ENCODE data around the gene SLC2A10.

The SLC2A10 gene

DNA sequence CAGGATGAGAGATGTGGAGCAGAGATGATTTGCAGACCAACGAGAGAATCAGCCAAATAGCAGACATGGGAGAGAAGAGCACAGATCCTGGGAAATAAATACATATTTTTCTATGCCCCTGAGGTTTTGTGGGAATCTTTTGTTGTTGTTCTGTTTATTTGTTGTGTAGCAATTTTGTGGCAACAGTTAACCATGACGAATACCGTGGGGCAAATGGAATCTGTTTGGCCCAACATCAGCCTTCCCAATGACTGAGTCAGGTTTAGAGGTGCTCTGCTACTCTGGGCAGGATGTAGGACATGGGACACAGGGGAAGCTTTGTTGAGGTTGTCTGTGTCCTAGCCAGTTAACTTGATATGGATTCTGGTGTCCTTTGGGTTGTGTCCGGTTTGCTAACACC lies 7.9 kb upstream of the SLC2A10 start:
- FAIRE-seq (no peak), DNase-seq (ENCODE audit: extremely low spot score, insufficient read length, low read depth) (no peak)

DNA sequence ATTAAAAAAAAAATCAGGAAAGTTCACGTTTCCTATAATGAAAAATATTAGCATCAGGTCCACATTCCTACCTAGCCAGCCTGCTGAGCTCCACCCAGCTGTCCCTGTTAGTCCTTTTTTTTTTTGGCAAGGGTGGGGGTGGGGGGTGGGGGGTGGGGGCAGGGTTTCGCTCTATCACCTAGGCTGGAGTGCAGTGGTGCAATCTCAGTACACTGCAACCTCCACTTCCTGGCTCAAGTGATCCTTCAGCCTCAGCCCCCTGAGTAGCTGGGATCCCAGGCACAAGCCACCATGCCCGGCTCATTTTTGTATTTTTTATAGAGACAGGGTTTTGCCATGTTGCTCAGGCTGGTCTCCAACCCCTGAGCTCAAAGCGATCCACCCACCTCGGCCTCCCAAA lies 7.5 kb upstream of the SLC2A10 start:
- DNase-seq (ENCODE audit: extremely low spot score, insufficient read length, low read depth) (no peak), FAIRE-seq (no peak)

DNA sequence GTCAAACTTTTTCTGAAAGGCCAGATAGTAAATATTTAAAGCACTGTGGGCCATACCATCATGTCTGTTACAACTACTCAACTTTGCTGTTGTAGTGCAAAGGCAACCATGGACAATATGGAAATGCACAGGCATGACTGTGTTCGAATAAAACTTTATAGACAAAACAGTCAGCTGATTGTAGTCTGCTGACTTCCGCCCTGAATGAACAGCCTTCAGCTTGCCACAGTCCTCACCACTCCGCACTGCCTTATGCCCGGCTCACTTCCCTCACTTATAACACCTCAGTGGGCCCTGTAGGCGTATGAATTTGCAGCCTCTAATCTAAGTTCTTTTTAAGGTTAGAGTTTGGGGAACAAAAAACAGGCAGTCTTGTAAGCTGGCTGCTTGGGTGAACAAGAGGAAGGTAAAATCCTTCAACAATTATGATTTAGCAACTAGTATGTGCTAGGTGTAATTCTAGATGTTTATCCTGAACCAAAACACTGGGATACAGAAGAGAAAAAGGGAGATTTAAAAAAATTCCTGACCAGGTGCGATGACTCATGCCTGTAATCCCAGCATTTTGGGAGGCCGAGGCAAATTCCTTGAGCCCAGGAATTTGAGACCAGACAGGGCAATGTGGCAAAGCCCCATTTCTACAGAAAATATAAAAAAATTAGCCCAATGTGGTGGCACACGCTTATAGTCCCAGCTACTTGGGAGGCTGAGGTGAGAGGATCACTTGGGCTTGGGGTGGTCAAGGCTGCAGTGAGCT lies 6.8 kb upstream of the SLC2A10 start:
- DNase-seq (ENCODE audit: extremely low spot score, insufficient read length, low read depth) (no peak), FAIRE-seq (no peak)

DNA sequence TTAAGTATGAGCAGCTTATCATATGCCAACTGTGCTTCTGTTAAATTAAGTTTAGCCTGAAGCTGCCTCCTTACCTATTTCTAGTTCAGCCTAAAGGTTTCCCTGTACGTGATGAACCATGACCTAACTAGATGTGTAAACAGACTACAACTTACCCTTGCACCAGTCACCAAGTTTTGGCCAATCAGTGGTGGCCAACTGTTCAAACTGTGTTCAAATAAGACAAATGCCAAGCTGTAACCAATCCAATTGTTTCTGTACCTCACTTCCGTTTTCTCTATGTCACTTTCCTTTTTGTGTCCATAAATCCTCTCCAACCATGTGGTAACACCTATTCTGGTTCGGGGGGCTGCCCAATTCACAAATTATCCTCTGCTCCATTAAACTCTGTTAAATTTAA lies 6.0 kb upstream of the SLC2A10 start:
- FAIRE-seq (no peak), DNase-seq (ENCODE audit: extremely low spot score, insufficient read length, low read depth) (no peak)

DNA sequence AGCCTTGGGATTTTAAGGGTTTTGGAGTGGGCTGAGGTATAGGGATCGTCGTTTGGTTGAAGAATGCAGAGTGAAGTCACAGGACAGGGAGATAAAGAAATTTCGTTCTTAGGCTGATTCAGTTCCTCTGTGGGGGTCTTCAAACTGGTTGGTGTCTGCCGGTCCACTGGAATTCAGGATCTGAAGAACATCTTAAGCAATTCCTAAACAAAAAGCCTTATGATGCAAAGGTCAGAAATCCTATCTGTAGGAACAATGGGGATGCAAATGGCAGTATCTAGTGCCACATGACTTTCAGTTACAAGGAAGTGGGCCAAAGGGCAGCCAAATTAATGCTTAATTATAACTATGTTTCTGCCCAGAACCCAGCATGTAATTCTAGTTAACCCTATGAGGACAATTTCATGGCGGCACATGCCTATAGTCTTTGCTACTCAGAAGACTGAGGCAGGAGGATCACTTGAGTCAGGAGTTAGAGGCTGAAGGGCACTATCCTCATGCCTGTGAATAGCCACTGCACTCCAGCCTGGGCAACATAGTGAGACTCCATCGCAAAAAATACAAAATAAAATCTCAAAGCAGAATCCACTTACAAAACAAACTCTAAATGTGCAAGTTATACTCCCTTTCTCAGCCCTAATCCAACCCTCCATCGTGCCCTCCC lies 4.6 kb upstream of the SLC2A10 start:
- FAIRE-seq (no peak), DNase-seq (ENCODE audit: extremely low spot score, insufficient read length, low read depth) (no peak)

DNA sequence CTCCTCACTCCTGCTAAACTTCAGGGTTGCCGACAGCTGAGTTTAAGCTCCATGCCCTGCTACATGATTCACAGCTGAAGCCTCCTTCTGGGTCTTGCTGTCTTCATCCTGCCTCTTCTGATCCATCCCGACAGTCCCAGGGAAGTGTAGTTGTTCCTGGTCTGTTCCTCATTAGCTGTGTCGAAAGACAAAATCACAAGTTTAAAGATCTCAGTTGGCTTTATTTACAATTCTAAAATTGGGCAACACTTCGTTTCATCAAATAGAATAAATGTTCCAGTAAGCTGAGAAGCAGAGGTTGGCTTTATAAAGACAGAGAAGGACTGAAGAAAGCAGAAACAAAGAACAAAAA lies 4.1 kb upstream of the SLC2A10 start:
- DNase-seq (ENCODE audit: extremely low spot score, insufficient read length, low read depth) (no peak), FAIRE-seq (no peak)

DNA sequence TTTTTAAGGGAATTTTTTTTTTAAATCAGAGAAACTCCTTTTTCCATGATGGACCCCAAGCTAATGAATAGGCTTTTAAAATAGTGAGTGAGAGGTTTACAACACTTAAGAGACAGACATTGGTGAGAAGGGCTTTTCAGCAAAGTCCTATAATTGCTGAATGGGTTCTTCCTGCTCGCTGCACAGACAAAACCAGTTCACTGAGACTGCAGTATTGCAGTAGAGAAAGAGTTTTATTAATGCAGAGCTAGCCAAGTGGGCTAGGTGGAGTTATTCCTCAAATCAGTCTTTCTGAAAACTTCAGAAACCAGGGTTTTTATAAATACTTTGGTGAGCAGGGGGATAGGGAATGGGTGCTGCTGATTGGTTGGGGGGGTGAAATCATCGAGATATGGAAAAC lies 3.2 kb upstream of the SLC2A10 start:
- no peak for FAIRE-seq
- no peak for DNase-seq (ENCODE audit: extremely low spot score, insufficient read length, low read depth)

DNA sequence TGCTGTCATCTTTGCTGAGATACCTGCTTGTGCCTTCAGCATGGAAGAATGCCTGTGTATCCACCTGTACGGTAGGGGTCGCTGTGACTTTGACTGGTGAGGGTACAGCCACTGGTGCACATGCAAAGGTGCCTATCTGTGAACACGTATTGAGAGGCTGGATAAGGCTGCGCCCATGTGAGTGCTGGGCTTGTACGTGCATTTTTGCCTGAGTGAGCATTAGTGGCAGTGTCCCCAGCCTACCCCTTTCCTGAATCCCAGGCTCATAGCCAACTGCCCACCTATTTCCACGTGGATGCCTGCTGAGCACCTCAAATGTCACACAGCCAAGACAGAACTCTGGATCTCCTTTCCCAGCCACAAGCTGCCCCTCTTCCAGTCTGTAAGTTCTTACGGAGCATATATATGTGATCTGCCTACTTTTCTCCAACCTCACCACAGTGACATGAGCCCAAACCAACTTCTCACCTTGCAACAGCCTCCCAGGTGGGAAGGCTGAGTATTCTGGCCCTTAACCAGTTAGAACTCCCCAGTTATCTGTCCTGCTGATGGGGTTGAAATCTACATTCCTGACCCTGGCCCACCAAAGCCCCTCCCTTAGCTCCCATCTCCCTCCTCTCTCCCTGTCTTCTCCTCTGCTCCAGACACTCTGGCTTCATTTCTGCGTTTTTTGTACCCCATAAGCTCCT lies 1.1 kb upstream of the SLC2A10 start:
- FAIRE-seq (no peak), DNase-seq (ENCODE audit: extremely low spot score, insufficient read length, low read depth) (no peak)

DNA sequence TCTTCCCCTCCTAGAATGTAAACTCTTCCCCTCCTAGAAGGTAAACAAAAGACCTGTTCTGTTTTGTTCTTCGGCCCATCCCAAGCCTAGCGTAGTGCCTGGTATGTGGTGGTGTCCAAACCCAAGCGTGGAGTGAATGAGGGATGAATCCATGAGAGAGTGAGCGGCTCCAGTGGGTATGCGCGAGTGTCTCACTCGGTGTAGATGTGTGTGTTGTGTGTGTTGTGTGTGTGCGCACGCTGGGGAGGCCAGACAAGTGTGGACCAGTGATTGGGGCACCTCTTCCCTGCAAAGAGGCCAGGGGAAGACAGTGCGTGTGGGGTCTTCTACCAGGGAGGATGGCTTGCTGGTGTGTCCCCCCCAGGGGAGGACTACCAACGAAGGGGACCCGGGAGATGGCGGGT lies 392 bp upstream of the SLC2A10 start:
- DNase-seq (ENCODE audit: extremely low spot score, insufficient read length, low read depth) = no peak
- FAIRE-seq = no peak

DNA sequence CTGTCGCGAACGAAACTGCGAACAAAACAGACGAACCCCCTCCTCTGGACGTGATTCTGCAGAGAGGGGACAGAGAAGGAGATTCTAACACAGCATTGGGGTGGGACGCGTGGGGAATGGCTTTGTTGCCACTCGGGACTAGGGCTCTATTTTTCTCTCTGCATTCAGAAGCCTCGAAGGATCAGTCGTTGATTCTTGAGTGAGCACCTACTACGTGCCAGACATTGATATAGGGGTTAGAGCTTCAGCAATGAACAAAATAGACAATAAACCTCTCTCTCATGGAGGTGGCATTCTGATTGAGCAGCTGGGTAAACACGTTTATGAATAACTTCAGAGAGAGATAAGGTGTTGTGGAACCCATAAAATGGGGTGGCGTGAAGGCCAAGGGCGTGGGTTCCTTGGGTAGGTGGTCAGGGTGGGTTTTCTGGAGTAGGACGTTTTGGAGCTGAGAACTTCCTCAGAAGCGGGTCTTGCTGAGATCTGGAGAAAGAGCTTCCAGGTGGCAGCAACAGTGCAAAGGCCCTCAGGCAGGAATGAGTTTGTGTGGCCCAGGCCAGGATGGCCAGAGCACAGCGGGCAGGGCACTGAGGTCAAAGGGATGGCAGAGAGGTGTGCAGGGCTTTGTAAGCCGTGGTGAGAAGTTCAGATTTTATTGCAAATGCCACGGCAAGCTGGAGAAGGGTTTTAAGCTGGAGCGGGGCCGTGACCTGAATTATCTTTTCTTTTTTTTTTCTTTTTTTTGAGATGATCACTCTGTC lies 884 bp downstream of the SLC2A10 start:
- FAIRE-seq (no peak), DNase-seq (ENCODE audit: extremely low spot score, insufficient read length, low read depth) (no peak)

DNA sequence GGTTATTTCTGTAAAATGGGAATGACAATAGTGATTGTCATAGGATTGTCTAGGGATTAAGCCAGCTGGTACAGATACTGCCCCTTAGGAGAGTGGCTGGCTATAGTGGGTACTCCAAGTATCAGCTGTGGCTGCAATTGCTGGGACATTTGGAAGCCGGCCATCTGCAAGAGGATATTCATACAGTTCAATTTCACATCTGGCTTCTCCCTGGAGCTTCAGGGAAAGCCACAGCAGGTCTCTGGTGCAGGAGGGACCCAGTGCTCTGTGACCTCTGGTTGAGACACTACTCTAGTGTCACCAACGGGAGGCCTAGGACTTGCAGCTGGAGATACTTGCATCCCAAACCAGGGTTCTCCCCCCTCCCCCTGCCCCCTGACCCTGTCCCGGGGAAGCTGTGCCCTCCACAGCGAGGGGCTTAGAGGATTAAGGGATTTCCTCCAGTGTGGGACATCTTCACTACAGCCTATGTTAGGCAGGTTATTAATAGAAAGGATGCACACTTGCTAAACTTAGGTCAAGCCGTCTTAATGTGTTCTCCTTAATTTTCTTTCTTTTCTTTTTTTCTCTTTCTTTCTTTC lies 2.7 kb downstream of the SLC2A10 start:
- FAIRE-seq = no peak
- no peak for DNase-seq (ENCODE audit: extremely low spot score, insufficient read length, low read depth)

DNA sequence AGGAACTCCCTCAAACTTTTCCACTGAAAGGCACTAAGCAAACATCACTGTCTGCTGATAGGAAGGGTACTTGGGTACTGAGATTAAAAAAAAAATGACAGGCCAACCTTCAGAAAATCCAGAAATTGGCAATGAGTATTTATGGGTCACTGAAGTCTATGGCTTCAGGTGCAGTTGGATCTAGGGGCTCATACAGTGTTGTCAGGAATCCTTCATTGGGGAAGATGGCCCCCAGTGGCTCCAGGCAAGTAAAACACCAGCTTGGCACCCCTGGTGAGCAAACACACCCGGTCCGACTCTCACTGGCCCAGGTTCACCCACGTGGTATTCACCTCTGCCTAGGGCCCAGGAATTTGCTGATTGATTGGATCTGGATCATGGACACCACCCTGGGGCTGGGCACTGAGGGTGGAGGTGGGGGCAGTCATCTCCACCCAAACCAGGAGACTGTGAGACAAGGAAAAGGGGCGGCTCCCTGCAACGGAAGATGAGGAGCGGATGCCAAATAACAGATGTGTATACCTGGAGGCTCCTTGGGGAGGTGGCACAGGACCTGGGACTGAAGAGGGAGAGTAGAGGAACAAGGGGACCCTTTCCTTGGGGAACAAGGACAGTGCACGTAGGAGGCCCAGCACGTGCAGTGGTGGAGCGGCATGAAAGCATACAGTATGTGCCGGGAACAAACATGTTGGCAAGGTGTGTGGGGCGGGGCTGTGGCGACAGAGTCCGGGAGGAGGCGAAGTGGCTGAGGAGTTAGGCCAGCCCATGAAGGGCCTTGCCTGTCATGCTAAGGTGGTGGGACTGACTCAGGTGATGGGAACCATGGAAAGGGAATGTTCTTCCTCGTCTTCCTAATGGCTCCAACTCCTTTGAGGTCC lies 4.7 kb downstream of the SLC2A10 start:
- no peak for DNase-seq (ENCODE audit: extremely low spot score, insufficient read length, low read depth)
- FAIRE-seq = no peak

DNA sequence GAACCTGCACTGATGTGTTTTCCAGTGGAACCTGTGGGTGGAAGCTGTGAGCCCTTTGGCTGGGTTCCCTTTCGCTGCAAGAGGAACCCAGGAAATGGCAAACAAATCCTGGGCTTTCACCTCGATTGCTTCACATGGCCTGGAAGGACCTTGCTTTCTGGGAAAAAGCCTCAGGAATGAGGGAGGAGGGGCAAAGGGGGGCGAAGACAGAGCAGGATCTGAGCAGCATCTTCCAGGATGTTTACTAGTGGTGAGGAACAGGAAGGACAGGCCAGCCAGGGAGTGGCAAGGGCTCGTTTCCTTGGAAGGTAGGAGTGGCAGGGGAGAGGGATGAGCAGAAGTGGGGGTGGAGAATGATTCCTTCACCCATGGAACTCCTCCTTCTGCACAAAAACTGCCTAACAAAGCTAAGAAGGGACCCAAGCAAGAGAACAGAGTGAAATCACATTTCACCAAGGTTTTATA lies 5.9 kb downstream of the SLC2A10 start:
- FAIRE-seq = no peak
- DNase-seq (ENCODE audit: extremely low spot score, insufficient read length, low read depth) = no peak

DNA sequence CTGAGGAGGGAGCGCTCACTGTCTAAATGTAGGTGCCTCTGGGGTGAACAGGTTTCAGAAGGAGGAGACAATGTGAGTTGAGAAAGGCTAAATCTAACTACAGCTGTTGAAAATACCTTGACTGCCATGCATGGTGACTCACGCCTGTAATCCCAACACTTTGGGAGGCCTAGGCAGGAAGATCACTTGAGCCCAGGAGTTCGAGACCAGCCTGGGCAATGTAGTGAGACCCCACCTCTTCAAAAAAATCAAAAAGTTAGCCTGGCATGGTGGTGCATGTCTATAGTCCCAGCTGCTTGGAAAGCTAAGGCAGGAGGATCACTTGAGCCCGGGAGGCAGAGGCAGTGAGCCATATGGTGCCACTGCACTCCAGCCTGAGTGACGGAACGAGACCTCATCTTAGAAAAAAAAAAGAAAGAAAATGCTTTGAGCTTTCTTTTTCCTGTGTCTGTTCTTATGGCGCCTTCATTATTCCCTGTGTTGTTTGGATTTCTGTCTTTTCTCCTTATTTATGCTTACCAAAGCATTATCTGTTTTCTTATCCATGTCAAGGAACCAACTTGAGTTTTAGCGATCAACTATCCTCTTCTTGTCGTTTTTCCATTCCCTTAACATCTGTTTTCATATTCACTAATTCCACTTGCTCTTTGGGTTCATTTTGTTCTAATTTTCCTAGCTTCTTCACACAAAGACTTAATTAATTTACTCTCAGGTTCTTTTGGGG lies 8.5 kb downstream of the SLC2A10 start:
- no peak for DNase-seq (ENCODE audit: extremely low spot score, insufficient read length, low read depth)
- FAIRE-seq = no peak

DNA sequence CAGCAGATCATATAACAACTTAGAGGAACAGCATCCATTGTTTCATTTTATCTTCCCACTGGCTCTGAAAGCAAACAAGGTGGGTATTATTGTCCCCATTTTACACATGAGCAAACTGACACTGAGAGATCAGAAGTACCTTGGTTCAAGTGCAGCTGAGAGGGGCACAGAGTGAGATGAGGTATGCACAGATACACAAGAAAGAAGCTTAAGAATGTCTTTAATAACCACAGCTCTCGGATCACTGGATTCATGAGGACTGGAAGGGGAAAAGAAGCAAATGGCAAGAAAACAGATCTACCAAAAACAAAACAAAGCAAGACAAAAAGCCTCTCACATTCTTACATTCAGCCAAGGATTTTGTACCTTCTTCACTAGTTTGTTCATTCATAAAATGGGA lies 10.6 kb downstream of the SLC2A10 start:
- DNase-seq (ENCODE audit: extremely low spot score, insufficient read length, low read depth) = no peak
- FAIRE-seq = no peak

DNA sequence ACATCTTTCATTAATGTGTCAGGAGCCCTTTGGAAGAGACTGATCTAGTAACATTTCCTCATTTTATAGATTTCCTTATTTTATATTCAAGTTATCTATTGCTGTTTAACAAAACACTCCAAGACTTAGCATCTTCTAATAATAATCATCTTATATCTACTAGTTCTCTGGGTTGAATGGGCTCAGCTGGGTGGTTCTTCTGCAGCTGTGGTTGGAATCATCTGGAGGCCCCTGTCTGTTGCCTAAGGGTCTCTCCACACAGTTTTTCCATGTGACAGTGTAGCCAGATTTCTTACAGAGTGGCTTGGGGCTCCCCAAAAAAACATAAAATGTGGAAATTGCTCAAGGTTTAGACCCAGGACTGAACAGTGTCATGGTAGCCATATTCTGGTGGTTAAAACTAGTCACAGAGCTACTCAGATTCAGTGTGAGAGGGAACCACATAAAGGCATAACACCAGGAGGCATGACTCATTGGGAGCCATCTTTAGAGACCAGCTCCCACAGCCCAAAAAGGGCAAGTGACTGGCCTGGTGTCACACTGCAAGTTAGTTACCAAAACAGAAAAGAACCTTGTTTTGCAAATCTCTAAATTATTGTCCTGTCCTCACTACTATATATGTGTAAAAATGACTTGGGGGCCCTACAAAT lies 11.5 kb downstream of the SLC2A10 start:
- no peak for DNase-seq (ENCODE audit: extremely low spot score, insufficient read length, low read depth)
- FAIRE-seq = no peak

DNA sequence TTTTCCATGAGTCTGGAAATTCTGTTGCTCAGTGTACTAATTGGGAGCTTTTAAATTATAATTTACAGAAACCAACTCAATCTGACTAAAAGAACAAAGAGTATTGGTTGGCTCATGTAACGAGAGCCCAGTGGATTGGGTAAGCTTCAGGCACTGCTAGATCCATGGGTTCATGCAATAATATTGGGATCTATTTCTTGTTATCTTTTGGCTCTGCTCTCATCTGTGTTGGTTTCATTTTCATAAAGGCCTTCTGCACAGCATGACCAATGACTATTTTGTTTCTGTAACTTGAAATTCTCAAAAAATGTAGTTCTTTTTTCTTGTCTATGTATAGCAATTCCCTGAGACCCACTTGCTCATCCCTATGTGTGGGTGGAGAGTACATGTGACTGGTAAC lies 12.0 kb downstream of the SLC2A10 start:
- no peak for FAIRE-seq
- DNase-seq (ENCODE audit: extremely low spot score, insufficient read length, low read depth) = no peak

DNA sequence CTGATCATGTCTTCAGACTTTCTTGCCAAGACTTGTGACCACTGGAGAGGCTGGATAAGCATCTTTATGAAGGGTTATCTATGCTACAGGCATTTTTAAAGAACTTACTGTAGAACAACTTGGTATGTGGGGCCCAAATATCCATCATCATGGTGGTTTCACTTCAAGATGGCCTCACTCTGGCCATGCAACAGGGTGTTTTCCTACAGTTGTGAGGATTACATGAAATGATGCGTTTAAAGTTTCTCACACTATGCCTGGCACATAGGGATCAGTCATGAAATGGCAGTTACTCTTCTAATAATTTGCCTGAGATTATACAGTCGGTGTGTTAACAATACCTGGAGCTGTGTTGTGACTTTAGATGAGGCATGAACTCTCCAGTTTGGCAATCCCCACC lies 13.0 kb downstream of the SLC2A10 start:
- DNase-seq (ENCODE audit: extremely low spot score, insufficient read length, low read depth) = no peak

More for the DNA sequence above, 13.0 kb downstream of the SLC2A10 start:
- no peak for FAIRE-seq

Measured in GM18507 (cell line).